ENCODE measurements around the gene ENTPD8.

Gene ENTPD8

DNA sequence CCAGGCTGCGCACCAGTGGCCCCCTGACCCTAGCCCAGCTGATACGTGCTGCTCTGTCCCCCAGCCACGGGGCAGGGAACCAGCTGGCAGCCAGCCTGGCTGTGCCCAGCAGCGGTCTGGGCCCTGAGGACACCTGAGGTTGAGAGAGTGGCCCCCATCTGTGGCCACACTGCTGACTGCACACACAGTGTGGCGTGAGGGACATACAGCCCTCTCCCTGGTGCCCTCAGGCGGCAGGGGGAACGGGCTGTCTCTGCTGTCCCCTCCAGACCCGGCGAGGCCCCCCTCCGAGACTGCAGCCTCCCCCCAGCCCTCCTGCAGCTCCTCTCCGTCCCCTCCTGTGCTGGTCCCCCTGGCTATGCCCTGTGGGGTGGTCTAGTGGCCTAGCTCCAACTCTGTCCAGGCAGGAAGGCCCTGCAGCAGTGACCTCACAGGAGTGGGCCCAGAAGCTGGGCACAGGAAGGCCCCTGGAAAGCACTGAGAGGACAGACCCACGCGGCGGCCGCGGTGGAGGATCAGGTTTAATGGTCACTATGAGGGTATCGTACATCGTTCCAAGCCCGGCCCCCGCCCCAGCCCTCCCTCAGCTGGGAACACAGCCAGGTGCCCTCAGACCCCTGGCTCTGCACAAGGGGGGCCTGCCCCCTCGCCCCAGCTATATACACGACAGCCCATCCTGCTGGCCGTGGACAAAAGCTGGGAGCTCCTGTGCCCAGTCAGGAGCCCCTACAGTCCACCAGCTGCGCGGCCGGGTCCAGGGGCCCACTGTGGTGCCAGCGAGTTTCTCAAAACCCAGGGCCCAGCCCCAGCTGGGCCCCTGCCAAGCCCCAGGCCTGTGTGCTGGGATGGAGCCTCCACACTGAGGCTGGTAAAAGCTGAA lies 6.8 kb upstream of the ENTPD8 start:
- DNase-seq (ENCODE audit: low read depth): no peak

DNA sequence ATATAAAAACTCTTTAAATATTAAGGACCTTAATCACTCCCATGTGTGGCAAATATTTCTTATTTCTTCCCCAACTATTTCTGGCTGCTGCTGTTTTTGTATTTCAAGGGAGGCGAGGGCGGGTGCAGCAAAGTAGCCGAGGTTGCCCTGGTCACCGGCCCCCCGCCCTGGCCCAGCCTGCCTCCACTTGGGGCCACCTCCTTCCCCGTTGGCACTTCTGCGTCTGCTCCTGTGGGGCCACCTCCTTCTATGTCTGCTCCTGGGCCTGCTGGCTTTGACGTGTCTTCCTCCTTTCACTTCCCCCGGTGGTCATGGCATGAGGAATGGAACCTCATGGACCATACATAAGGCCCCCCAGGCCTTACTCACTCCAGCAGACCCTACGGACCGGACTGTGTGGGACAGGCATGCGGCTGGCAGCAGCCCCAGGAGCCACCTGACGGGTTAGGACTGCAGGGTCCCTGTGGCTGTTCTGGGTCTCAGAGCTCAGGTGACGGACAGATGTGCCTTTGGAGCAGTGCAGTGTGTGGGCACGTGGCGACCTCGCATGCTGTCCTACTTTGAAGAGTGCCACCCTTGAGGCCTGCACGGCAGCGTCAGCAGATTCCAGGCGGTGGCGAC lies 5.8 kb upstream of the ENTPD8 start:
- no peak for DNase-seq (ENCODE audit: low read depth)

DNA sequence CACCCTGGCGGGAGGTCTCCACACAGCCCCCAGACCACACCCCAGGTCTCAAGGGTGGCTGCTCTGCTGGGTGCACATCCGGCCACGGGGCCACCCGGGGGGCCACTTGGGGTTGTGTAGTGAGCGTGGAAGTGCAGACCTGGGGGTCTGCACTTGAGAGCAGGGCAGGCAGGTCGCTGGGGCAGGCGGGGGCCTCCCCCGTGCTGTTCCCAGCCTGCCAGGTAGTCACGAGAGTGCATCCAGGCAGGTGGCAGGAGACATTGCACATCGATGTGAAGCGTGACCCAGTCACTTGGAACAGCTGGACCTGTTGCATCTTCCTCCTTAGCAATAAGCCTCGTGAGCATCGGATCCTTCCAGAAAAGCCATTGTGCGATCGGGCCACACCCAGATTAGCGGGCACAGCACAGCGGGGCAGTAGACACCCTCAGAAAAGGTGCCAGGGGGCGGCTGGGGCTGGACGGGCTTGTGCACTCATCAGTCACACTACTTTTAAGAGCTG lies 4.8 kb upstream of the ENTPD8 start:
- no peak for DNase-seq (ENCODE audit: low read depth)

- peak; percentile 73 for DNase-seq (ENCODE audit: low read depth)
Observed at GRCh38 chr9:137445275-137445807, 4.2 kb upstream of the ENTPD8 start.

DNA sequence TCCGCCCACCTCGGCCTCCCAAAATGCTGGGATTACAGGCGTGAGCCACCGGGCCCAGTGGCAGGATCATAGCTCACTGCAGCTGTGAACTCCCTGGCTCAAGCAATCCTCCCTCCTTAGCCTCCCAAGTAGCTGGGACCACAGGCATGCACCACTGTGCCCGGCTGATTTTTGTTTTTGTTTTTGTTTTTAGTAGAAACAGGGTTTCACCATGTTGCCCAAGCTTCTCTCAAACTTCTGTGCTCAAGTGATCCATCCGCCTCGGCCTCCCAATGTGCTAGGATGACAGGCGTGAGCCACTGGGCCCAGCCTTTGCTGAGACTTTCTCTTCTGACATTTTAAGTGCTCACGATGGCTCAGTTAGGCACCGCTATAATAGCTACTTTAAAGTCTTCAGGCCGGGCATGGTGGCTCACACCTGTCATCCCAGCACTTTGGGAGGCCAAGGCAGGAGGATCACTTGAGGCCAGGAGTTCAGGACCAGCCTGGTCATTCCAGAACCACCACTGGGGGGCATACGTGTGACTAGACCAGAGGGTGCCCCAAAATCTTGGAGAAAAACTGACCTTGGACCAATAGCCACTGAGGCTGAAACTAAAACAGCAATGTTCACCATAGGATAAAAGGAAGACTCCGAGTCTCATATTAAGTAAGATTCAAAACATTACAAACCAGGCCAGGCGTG lies 3.1 kb upstream of the ENTPD8 start:
- DNase-seq (ENCODE audit: low read depth): no peak

- no peak for DNase-seq (ENCODE audit: low read depth)
Observed at GRCh38 chr9:137441935-137442321, 771 bp upstream of the ENTPD8 start.

- DNase-seq (ENCODE audit: low read depth): no peak
Observed at GRCh38 chr9:137439158-137439714, 1.9 kb downstream of the ENTPD8 start.

DNA sequence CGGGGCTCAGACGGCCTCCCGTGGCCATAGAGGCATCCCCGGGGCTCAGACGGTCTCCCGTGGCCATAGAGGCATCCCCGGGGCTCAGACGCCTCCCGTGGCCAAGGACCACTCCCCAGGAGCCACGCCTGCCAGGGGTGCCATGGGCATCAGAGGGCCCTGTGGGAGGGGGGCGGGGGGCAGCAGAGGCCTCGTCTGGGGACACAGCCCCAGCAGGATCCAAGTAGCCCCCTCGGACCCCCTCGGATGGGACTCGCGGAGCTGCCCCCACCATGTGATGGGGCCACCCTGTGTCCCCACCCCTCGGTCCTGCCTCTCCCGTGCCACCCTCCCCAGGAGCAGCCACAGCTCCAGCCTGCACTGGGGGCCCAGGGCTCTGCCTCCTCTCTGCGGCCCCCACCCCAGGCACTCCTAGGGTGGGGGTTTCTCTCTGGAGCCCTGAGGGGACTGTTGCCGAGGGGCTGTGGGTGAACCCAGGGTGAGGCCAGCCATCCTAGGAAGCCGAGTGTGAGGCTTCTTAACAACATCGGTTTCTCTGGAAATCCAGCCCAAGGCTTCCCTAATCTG lies 2.5 kb downstream of the ENTPD8 start:
- DNase-seq (ENCODE audit: low read depth): no peak

GRCh38 chr9:137437691-137438590 lies 3.2 kb downstream of the ENTPD8 start:
- DNase-seq (ENCODE audit: low read depth): no peak

- no peak for DNase-seq (ENCODE audit: low read depth)
Observed at GRCh38 chr9:137436761-137437600, 4.2 kb downstream of the ENTPD8 start.

GRCh38 chr9:137435980-137436760 lies 5.0 kb downstream of the ENTPD8 start:
- DNase-seq (ENCODE audit: low read depth): no peak

DNA sequence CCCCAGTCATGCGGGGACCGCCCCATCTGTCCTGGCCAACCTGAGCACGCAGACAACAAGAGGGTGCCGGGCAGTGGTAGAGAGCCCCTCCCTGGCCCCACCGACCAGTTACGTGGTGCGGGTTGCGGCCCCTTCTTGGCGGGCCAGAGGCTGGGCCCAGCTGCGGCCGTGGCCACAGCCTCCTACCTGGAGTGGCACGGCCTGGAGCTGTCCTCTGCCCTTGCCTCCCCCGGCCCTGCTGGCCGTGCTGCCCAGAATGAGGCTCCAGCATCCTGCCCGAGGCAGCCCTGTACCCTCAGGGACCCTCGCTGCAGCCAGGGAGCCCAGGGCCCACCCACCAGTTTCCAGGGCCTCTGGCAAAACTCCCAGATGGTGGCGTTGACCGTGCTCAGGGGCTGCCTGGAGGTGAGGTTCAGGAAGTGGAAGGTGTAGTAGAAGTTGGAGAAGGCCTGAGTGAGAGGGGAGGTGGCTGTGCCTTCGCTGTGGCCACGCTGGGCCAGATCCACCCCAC lies 5.7 kb downstream of the ENTPD8 start:
- no peak for DNase-seq (ENCODE audit: low read depth)

DNA sequence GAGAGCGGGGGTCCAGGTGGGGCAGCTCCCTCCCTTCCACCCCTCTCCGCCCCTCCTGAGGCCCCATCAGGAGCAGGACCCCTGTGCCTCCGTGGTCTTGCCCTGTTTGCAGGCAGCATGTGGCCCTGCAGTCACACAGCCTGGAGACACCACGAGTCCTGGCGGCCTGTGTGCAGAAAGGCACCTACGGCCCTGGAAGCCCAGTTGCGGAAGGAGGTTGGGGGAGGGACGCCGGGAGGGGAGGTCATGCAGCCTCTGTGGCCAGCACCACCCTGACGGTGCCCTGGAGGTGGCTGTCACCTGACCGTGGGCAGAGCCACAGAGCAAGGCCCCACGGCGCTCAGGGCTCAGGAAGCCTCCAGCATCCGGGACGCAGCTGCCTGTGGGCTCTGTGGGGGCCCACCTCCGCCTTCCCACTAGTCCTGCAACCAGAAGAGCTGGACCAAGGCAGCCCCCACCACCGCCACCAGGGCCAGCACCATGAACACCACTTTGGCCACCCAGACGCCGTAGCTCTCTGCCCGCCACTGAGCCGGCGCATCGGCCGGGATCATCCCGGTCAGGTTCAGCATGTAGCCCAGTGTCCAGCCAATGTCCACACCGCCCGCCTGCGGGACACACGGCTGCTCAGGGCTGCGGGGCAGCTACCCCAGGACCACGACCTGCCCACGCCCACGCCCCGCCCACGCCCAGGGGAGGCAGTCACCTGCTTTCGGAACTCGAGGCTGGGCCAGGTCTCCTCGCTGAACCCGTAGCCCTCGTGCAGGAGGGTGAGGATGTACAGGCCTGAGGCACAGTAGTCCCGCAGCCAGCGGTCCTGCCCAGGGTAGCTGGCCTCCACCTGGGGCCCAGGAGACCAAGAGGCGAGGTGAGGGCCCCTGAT lies 6.4 kb downstream of the ENTPD8 start:
- no peak for DNase-seq (ENCODE audit: low read depth)

- DNase-seq (ENCODE audit: low read depth): no peak
Observed at GRCh38 chr9:137433916-137434431, 7.2 kb downstream of the ENTPD8 start.

DNA sequence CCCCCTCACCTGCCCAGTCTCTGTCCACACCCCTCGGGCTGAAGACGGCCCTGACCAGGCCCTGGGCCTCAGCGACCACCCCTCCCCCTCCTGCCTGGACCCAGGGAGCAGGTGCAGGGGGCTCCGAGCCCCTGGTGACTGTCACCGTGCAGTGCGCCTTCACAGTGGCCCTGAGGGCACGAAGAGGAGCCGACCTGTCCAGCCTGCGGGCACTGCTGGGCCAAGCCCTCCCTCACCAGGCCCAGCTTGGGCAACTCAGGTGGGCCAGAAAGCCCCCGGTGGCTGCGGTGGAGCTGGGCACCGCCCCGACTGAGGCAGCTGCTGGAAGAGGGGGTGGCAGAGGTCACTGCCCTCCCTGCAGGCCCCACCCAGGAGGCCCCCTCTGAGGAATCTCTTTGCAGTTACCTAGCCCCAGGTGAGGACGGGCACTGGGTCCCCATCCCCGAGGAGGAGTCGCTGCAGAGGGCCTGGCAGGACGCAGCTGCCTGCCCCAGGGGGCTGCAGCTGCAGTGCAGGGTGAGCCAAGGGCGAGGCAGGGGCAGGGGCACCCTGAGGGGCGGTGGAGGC lies 7.7 kb downstream of the ENTPD8 start:
- no peak for DNase-seq (ENCODE audit: low read depth)

- no peak for DNase-seq (ENCODE audit: low read depth)
Observed at GRCh38 chr9:137432687-137433348, 8.3 kb downstream of the ENTPD8 start.
